Endothelial cell of umbilical vein (primary cell): Measurements from ENCODE around the gene BCR.

Source experiments
- CTCF ChIP-seq, 2 donors: IDR thresholded peaks; 1 replicate in 1 of 2; 2 replicates in 1 of 2; pipeline ENCODE4 v1.5.1; 2011; ENCODE audit warnings: low read length in 2 of 2, mild to moderate bottlenecking in 2 of 2, moderate library complexity in 2 of 2, control low read depth in 1 of 2, inconsistent platforms in 1 of 2, low read depth in 1 of 2; ENCODE audit not compliant: insufficient read depth in 1 of 2; ENCODE audit errors: extremely low read depth in 1 of 2
- EZH2 ChIP-seq: IDR thresholded peaks from 2 replicates; pipeline ENCODE4 v1.6.1; 2012; ENCODE audit warnings: borderline replicate concordance, low read depth, mild to moderate bottlenecking, moderate library complexity, low read length, inconsistent platforms; ENCODE audit not compliant: severe bottlenecking
- FOS ChIP-seq: IDR thresholded peaks from 2 replicates; pipeline ENCODE4 v1.6.1; 2011; ENCODE audit warnings: mild to moderate bottlenecking, low read length, moderate library complexity, borderline replicate concordance; ENCODE audit not compliant: insufficient read depth
- GATA2 ChIP-seq: IDR thresholded peaks from 2 replicates; pipeline ENCODE4 v1.7.0; 2011; ENCODE audit warnings: low read depth, mild to moderate bottlenecking, moderate library complexity, mixed read lengths, low read length; ENCODE audit not compliant: insufficient read length, insufficient read depth
- MAX ChIP-seq: IDR thresholded peaks from 2 replicates; pipeline ENCODE4 v1.6.1; 2011; ENCODE audit not compliant: insufficient read depth, insufficient read length
- POLR2A ChIP-seq: IDR thresholded peaks from 2 replicates; pipeline ENCODE4 v1.6.1; 2012; ENCODE audit warnings: low read depth, mild to moderate bottlenecking, control low read depth, low read length
- POLR2AphosphoS5 ChIP-seq: IDR thresholded peaks from 2 replicates; pipeline ENCODE4 v1.6.1; 2012; ENCODE audit warnings: low read depth, mild to moderate bottlenecking, control low read depth, low read length, moderate library complexity; ENCODE audit not compliant: insufficient read depth

GRCh38 chr22:23230348-23231068 lies 50.2 kb downstream of the BCR start:
- TF ChIP-seq POLR2A (no peak), POLR2AphosphoS5 (no peak), CTCF (IDR thresholded peaks at IDR 0.05; ENCODE audit: extremely low read depth in 1 of 2, insufficient read depth in 1 of 2, low read depth in 1 of 2, low read length in 2 of 2) (no peak), FOS (no peak), MAX (no peak), GATA2 (no peak), EZH2 (no peak)
